Measurements from ENCODE around the gene TMED10.

TMED10 gene

DNA sequence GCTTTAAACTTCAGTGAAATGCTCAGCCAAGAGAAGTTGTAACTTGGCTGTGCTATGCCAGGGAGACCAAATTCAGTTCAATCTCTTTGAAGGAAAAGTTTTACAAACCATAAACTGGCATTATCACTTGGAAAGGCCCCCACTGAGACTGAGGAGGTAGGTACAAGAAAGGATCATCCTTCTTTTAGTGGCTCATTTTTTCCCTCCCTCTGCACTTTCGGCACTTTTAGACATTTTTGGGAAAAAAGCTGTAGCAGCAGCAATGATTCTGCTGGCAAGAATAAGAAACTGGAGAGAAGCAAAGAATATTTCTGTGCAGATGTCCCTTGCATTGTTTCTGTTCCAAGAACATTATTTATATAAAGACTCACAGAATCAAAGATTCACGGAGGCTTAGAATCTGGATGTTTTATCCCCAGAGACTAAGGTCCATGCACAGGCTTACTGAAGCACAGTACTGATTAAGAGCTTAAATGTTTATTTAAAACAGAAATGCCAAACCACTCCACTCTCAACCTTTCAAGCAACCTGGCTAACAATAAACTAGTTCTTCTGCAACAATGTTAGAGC is 94.7 kb downstream of the TMED10 start:
- no peak for DNase-seq
